GM12878 (cell line): Measurements from ENCODE around the gene SLC37A2. TPM values are rescaled to one million over a fixed set of nuclear protein-coding genes. Genes with fewer than 3 reads are reported as not detected.
A peak's percentile ranks its signal among the peaks of the same experiment; 100 is the strongest.

Experiments used
- ATAC-seq: fragments of 200-7000 bp; cut with Tn5 transposase; 3 replicates; pipeline ENCODE4 v1.9.1; 2020; ENCODE audit warnings: mild to moderate bottlenecking, moderate library complexity
- BruUV-seq: library from RNA; stranded (reverse); fragments of 400-500 nt; replicated peaks from 2 replicates; lab custom pipeline; 2021; lab: Mats Ljungman, UMichigan
- CTCF ChIA-PET: fragments of 300-600 bp; sonication (Branson Sonifier 250); formaldehyde crosslinking; extraction: SDS; loops from one replicate; lab custom pipeline; 2021; ENCODE audit warnings: inconsistent platforms; lab: Yijun Ruan, JAX
- POLR2A ChIA-PET: fragments of 350-600 bp; formaldehyde crosslinking; extraction: SDS; loops from one replicate; lab custom pipeline; 2021; ENCODE audit warnings: inconsistent platforms; lab: Charles Lee
- RAD21 ChIA-PET: fragments of 300-600 bp; sonication (Branson Sonifier 250); formaldehyde crosslinking; loops from one replicate; lab custom pipeline; 2023; ENCODE audit warnings: antibody characterized with exemption; ENCODE audit not compliant: unreplicated experiment; lab: Charles Lee
- SMC1A ChIA-PET: fragments of 300-600 bp; sonication (Branson Sonifier 250); formaldehyde crosslinking; loops from one replicate; lab custom pipeline; 2023; ENCODE audit not compliant: unreplicated experiment, uncharacterized antibody; lab: Charles Lee
- DNase-seq: peaks from one replicate; pipeline ENCODE4 v3.0.0-alpha.2; 2011; ENCODE audit warnings: low read depth, low spot score
- FAIRE-seq: peaks from 3 replicates; lab custom pipeline; 2011; peaks lifted over from hg19 to GRCh38; lab: Jason Lieb, UNC
- H2AFZ ChIP-seq: 2 replicates; pipeline ENCODE4 v1.6.0; 2011; ENCODE audit warnings: low read depth, low read length, control low read depth; ENCODE audit not compliant: control insufficient read depth
- H3K27ac ChIP-seq: 2 replicates; pipeline ENCODE4 v1.5.1; 2011; ENCODE audit warnings: control low read depth; ENCODE audit not compliant: control insufficient read depth, insufficient read depth
- H3K27me3 ChIP-seq, 2 experiments: replicated peaks in 1 of 2; 2 replicates each; pipeline versions ENCODE4 v1.6.0 to v1.6.1; 2011; ENCODE audit warnings: low read length in 1 of 2; ENCODE audit not compliant: control insufficient read depth in 2 of 2, insufficient read depth in 2 of 2
- H3K36me3 ChIP-seq, 2 experiments: 2 replicates each; pipeline ENCODE4 v1.5.1; 2011; ENCODE audit warnings: low read length in 1 of 2; ENCODE audit not compliant: control insufficient read depth in 2 of 2, insufficient read depth in 2 of 2
- H3K4me1 ChIP-seq: 2 replicates; pipeline ENCODE4 v1.6.1; 2011; ENCODE audit warnings: mild to moderate bottlenecking, low read length, moderate library complexity, mixed read lengths; ENCODE audit not compliant: control insufficient read depth, insufficient read depth
- H3K4me2 ChIP-seq: 2 replicates; pipeline ENCODE4 v1.6.0; 2011; ENCODE audit warnings: control low read depth; ENCODE audit not compliant: control insufficient read depth, insufficient read depth
- H3K4me3 ChIP-seq: fragments of 200-600 bp; sonication (generic); 2 replicates; pipeline ENCODE4 v1.5.1; 2016
- H3K79me2 ChIP-seq: 2 replicates; pipeline ENCODE4 v1.6.0; 2011; ENCODE audit warnings: low read length; ENCODE audit not compliant: control insufficient read depth, insufficient read depth
- H3K9ac ChIP-seq: 2 replicates; pipeline ENCODE4 v1.8.0; 2011; ENCODE audit warnings: low read length, control low read depth, mixed read lengths; ENCODE audit not compliant: control insufficient read depth, insufficient read depth
- H3K9me3 ChIP-seq: replicated peaks from 3 replicates; pipeline ENCODE4 v1.5.1; 2011; ENCODE audit warnings: mild to moderate bottlenecking, low read length; ENCODE audit not compliant: control insufficient read depth, insufficient read depth
- H4K20me1 ChIP-seq: 2 replicates; pipeline ENCODE4 v1.6.0; 2011; ENCODE audit not compliant: control insufficient read depth, insufficient read depth
- FOXM1 ChIP-seq: IDR thresholded peaks from 2 replicates; pipeline ENCODE4 v1.6.1; 2012; ENCODE audit warnings: low read depth, mild to moderate bottlenecking, inconsistent platforms, low read length, moderate library complexity
- IKZF1 ChIP-seq: fragments of 450-650 bp; conservative IDR thresholded peaks from 2 replicates; pipeline ENCODE4 v1.6.1; 2017; ENCODE audit warnings: antibody characterized with exemption, mild to moderate bottlenecking
- SREBF2 ChIP-seq: IDR thresholded peaks from 2 replicates; pipeline ENCODE4 v1.6.1; 2012; ENCODE audit warnings: mild to moderate bottlenecking, low read length
- ZBTB33 ChIP-seq: fragments of 450-650 bp; IDR thresholded peaks from 2 replicates; pipeline ENCODE4 v1.6.1; 2017; ENCODE audit warnings: mild to moderate bottlenecking
- WGBS: methylation state at CpG from one replicate; pipeline ENCODE4 v1.1.6; 2016; ENCODE audit warnings: low lambda C conversion rate; ENCODE audit not compliant: insufficient replicate concordance, insufficient coverage; ENCODE audit errors: missing lambda C conversion rate; 5-methylcytosine and 5-hydroxymethylcytosine counted together
- in situ Hi-C: fragments of 300-500 bp; cut with MboI; formaldehyde crosslinking; loops from 9 replicates; pipeline ENCODE4 v1.14.3; 2018; ENCODE audit warnings: mixed read lengths
- intact Hi-C: fragments of 100-400 bp; cut with micrococcal nuclease; formaldehyde crosslinking; loops from one replicate; pipeline ENCODE4 v1.14.2; 2022; ENCODE audit not compliant: unreplicated experiment
- polyA plus RNA-seq, 11 experiments: library from polyadenylated mRNA; depleted of rRNA in 4 of 11; unstranded in 6 of 11; stranded (reverse) in 5 of 11; fragments of >200 nt; fragmentation: Nextera tagmentation in 4 of 11; fragmentation: Illumina TruSeq in 1 of 11; extraction: Ambion mirVana in 4 of 11; extraction: Trizol in 1 of 11; gene quantifications; 1 replicate in 1 of 11; 2 replicates in 10 of 11; pipeline versions ENCODE4 v1.2.1 to v1.2.3, GENCODE V29; 2011 to 2016; ENCODE audit warnings: inconsistent platforms in 2 of 11, missing spikeins in 2 of 11, low read depth in 1 of 11
- total RNA-seq, 4 experiments: library from RNA; depleted of rRNA in 3 of 4; stranded (reverse); fragments of >200 nt in 3 of 4; fragmentation: Illumina TruSeq in 1 of 4; extraction: Trizol in 1 of 4; gene quantifications; 2 replicates each; pipeline versions ENCODE4 v1.2.1 to v1.2.3, GENCODE V29; 2013 to 2021
- TF ChIP-seq, protein P1 (sequence below): fragments of 450-650 bp; IDR thresholded peaks from 2 replicates; pipeline ENCODE4 v1.6.1; 2014; ENCODE audit warnings: mild to moderate bottlenecking
- TF ChIP-seq, protein P2 (sequence below): IDR thresholded peaks from 2 replicates; pipeline ENCODE4 v1.6.1; 2012; ENCODE audit warnings: improper control_type of control experiment, low read depth, low read length; ENCODE audit not compliant: insufficient replicate concordance

SLC37A2 gene
- total and polyA plus RNA-seq, 10 of the 15 experiments (the other 5 are each of a cell fraction or from before 2014, with no cell fraction given): 0.26 to 9.8 (median 2.0) TPM

DNA sequence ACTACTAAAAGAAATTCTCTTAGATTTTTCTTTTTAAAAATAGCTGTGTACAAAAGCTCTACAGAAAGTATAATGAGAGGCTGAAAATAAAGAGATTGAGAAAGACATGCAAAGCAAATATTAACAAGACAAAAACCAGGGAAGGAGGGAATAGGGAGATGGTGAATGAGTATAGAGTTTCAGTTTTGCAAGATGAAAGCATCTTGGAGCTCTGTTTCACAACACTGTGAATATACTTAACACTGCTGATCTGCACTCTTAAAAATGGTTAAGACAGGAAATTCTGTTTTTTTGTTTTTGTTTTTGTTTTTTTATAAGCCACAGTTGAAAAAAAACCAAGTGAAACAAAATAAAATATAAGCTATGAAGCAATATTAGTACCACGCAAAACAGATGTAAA lies 42.8 kb downstream of the SLC37A2 start:
- CTCF ChIA-PET: interaction anchor here (0.7 to 3.7 kb wide), 10 partner anchors 15 to 317 kb away, joined by 3 to 27 read pairs (median 5); no protein-coding TSS in a partner anchor
- SMC1A ChIA-PET: interaction anchor here (0.7 to 3.9 kb wide), 10 partner anchors 13 to 145 kb away, joined by 3 to 18 read pairs (median 4); no protein-coding TSS in a partner anchor
- H3K4me1 ChIP-seq: peaks cover 3% of the 10 kb centered on the region; the same call in 1 of the 2 replicates
- peaks cover 8% of the 10 kb centered on the region for H3K79me2 ChIP-seq
- RAD21 ChIA-PET: interaction anchor here (0.8 to 8.6 kb wide), 5 partner anchors 12 to 42 kb away, joined by 3 to 87 read pairs (median 3); no protein-coding TSS in a partner anchor
- intact Hi-C loops (no loop called here), in situ Hi-C loops (no loop called here)
- no peaks in the 10 kb centered on the region for H3K27me3 ChIP-seq
- TF ChIP-seq, protein P1, sequence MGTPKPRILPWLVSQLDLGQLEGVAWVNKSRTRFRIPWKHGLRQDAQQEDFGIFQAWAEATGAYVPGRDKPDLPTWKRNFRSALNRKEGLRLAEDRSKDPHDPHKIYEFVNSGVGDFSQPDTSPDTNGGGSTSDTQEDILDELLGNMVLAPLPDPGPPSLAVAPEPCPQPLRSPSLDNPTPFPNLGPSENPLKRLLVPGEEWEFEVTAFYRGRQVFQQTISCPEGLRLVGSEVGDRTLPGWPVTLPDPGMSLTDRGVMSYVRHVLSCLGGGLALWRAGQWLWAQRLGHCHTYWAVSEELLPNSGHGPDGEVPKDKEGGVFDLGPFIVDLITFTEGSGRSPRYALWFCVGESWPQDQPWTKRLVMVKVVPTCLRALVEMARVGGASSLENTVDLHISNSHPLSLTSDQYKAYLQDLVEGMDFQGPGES: no peak
- no peak for TF ChIP-seq SREBF2
- TF ChIP-seq FOXM1: no peak
- TF ChIP-seq, protein P2, sequence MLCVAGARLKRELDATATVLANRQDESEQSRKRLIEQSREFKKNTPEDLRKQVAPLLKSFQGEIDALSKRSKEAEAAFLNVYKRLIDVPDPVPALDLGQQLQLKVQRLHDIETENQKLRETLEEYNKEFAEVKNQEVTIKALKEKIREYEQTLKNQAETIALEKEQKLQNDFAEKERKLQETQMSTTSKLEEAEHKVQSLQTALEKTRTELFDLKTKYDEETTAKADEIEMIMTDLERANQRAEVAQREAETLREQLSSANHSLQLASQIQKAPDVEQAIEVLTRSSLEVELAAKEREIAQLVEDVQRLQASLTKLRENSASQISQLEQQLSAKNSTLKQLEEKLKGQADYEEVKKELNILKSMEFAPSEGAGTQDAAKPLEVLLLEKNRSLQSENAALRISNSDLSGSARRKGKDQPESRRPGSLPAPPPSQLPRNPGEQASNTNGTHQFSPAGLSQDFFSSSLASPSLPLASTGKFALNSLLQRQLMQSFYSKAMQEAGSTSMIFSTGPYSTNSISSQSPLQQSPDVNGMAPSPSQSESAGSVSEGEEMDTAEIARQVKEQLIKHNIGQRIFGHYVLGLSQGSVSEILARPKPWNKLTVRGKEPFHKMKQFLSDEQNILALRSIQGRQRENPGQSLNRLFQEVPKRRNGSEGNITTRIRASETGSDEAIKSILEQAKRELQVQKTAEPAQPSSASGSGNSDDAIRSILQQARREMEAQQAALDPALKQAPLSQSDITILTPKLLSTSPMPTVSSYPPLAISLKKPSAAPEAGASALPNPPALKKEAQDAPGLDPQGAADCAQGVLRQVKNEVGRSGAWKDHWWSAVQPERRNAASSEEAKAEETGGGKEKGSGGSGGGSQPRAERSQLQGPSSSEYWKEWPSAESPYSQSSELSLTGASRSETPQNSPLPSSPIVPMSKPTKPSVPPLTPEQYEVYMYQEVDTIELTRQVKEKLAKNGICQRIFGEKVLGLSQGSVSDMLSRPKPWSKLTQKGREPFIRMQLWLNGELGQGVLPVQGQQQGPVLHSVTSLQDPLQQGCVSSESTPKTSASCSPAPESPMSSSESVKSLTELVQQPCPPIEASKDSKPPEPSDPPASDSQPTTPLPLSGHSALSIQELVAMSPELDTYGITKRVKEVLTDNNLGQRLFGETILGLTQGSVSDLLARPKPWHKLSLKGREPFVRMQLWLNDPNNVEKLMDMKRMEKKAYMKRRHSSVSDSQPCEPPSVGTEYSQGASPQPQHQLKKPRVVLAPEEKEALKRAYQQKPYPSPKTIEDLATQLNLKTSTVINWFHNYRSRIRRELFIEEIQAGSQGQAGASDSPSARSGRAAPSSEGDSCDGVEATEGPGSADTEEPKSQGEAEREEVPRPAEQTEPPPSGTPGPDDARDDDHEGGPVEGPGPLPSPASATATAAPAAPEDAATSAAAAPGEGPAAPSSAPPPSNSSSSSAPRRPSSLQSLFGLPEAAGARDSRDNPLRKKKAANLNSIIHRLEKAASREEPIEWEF: no peak
- no peak for TF ChIP-seq ZBTB33
- TF ChIP-seq IKZF1: no peak
- BruUV-seq: no TSS peak
- H2AFZ ChIP-seq: no peak overlapping the region
- DNase-seq: no peak
- H3K4me3 ChIP-seq: no peak overlapping the region
- POLR2A ChIA-PET: interaction anchor here (1.0 to 2.5 kb wide), 4 partner anchors 10 to 303 kb away, joined by 3 to 11 read pairs (median 7); partner anchors contain the start of gene SLC37A2
- FAIRE-seq: no peak
- WGBS: 86% methylated on average over 1 of the region's 1 CpG
- no peaks in the 10 kb centered on the region; the same call in 2 of the 3 replicates for H3K9me3 ChIP-seq
- H3K27ac ChIP-seq: no peak overlapping the region
- H3K9ac ChIP-seq: no peak overlapping the region
- 0 out of 4 replicates have a peak, but pooled peaks cover 0 to 1% of the 10 kb centered on the region in 2 experiments for H3K36me3 ChIP-seq
- H3K4me2 ChIP-seq: peak overlapping the region; percentile 1; the same call in 1 of the 2 replicates
- H4K20me1 ChIP-seq: no peaks in the 10 kb centered on the region
- ATAC-seq: peak; percentile 34; the same call in 1 of the 3 replicates
